ENCODE measurements around the gene MAPKAP1.

DNA sequence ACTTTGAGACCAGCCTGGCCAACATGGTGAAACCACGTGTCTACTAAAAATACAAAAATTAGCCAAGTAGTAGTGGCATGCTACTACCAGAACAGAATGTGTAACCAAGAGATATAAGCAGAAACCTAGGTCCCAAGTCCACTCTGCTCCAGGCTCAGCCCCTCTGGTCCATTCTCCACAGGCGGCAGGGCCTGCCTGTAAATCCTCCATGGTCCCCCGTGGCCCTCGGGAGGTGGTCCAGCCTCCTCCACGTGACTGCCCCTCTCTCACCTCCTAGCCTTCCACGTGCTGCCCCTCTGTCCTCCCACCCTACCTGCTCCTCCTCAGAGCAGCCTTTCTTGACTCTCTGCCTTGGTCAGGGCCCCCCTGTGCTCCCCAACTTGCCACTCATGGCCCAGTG is 318.0 kb downstream of the MAPKAP1 start:
- no peak for TF ChIP-seq CTCF (optimal IDR thresholded peaks at IDR 0.05 in 1 of 3, IDR thresholded peaks at IDR 0.05 in 1 of 3, conservative IDR thresholded peaks at IDR 0.05 in 1 of 3; ENCODE audit: extremely low read depth in 1 of 3, insufficient read depth in 2 of 3, low read length in 3 of 3)
- TF ChIP-seq EZH2 (IDR thresholded peaks at IDR 0.05; ENCODE audit: low read length), result no peak

Measured in keratinocyte (primary cell).